DOHH2 (cell line): Measurements from ENCODE around the gene SLC4A2.

Experiments used
- H3F3A ChIP-seq: fragments of 200-600 bp; sonication (generic), shearing (Covaris generic); 2 replicates; pipeline ENCODE4 v1.6.0; 2016; ENCODE audit warnings: antibody characterized with exemption, mild to moderate bottlenecking; ENCODE audit not compliant: control insufficient read depth, insufficient read depth
- H3K27ac ChIP-seq: fragments of 200-600 bp; sonication (generic); 2 replicates; pipeline ENCODE4 v1.5.1; 2014; ENCODE audit warnings: low read depth, mild to moderate bottlenecking, low read length, moderate library complexity
- H3K27me3 ChIP-seq: fragments of 200-600 bp; sonication (generic); 2 replicates; pipeline ENCODE4 v1.6.1; 2014; ENCODE audit warnings: mild to moderate bottlenecking, low read length, mixed read lengths; ENCODE audit not compliant: control insufficient read depth
- H3K36me3 ChIP-seq: fragments of 200-600 bp; sonication (generic); 2 replicates; pipeline ENCODE4 v1.6.1; 2014; ENCODE audit warnings: mild to moderate bottlenecking, low read length, moderate library complexity, mixed read lengths; ENCODE audit not compliant: control insufficient read depth
- H3K4me1 ChIP-seq: fragments of 200-600 bp; sonication (generic); 2 replicates; pipeline ENCODE4 v1.6.1; 2014; ENCODE audit warnings: mild to moderate bottlenecking, low read length, mixed read lengths; ENCODE audit not compliant: control insufficient read depth
- H3K4me2 ChIP-seq: fragments of 200-600 bp; sonication (generic); 2 replicates; pipeline ENCODE4 v1.6.0; 2014; ENCODE audit warnings: mild to moderate bottlenecking, low read length, moderate library complexity
- H3K4me3 ChIP-seq: fragments of 200-600 bp; sonication (generic); 2 replicates; pipeline ENCODE4 v1.5.1; 2014; ENCODE audit warnings: mild to moderate bottlenecking, low read length, mixed read lengths
- H3K79me2 ChIP-seq: fragments of 200-600 bp; sonication (generic); 2 replicates; pipeline ENCODE4 v1.6.1; 2014; ENCODE audit warnings: mild to moderate bottlenecking, low read length, mixed read lengths; ENCODE audit not compliant: control insufficient read depth
- H3K9me2 ChIP-seq: fragments of 200-600 bp; sonication (generic); replicated peaks from 2 replicates; pipeline ENCODE4 v1.6.1; 2014; ENCODE audit warnings: mild to moderate bottlenecking, low read length, mixed read lengths; ENCODE audit not compliant: control insufficient read depth
- H3K9me3 ChIP-seq: fragments of 200-600 bp; sonication (generic); 2 replicates; pipeline ENCODE4 v1.6.1; 2014; ENCODE audit warnings: antibody characterized with exemption, low read length, mixed read lengths; ENCODE audit not compliant: control insufficient read depth, insufficient read depth
- H4K20me1 ChIP-seq: fragments of 200-600 bp; sonication (generic); 2 replicates; pipeline ENCODE4 v1.6.0; 2014; ENCODE audit warnings: low read depth, mild to moderate bottlenecking, antibody characterized with exemption, low read length, moderate library complexity; ENCODE audit not compliant: control insufficient read depth, insufficient read depth
- CTCF ChIP-seq: fragments of 200-600 bp; sonication (generic); IDR thresholded peaks from one replicate; pipeline ENCODE4 v1.5.1; 2014; ENCODE audit warnings: antibody characterized with exemption, mild to moderate bottlenecking, low read depth, low read length; ENCODE audit not compliant: poor library complexity, severe bottlenecking
- EZH2phosphoT487 ChIP-seq: fragments of 200-600 bp; sonication (generic); IDR thresholded peaks from 2 replicates; pipeline ENCODE4 v1.6.1; 2017; ENCODE audit warnings: borderline replicate concordance, mild to moderate bottlenecking, antibody characterized with exemption, low read length, moderate library complexity, mixed read lengths

SLC4A2 gene

GRCh38 chr7:151124481-151124880 is 65.1 kb downstream of the SLC4A2 start:
- Histone ChIP-seq H3K4me1 (no peaks in the 10 kb centered on the region), H4K20me1 (no peaks in the 10 kb centered on the region; the same call in 1 of the 2 replicates)

GRCh38 chr7:151124899-151125399 is 65.6 kb downstream of the SLC4A2 start:
- no peaks in the 10 kb centered on the region for H3K36me3 ChIP-seq
- H3K4me3 ChIP-seq = no peak overlapping the region
- no peak overlapping the region for H3K4me2 ChIP-seq
- H3K9me3 ChIP-seq = no peaks in the 10 kb centered on the region
- H3F3A ChIP-seq = no peaks in the 10 kb centered on the region
- H4K20me1 ChIP-seq = no peaks in the 10 kb centered on the region; the same call in 1 of the 2 replicates
- no peaks in the 10 kb centered on the region for H3K27me3 ChIP-seq
- no peaks in the 10 kb centered on the region for H3K9me2 ChIP-seq
- H3K79me2 ChIP-seq = no peaks in the 10 kb centered on the region
- H3K4me1 ChIP-seq = no peaks in the 10 kb centered on the region
- no peak overlapping the region for H3K27ac ChIP-seq
- no peak for TF ChIP-seq EZH2phosphoT487
- TF ChIP-seq CTCF = no peak

More at GRCh38 chr7:151124481-151124880, 65.1 kb downstream of the SLC4A2 start:
- no peaks in the 10 kb centered on the region for H3K27me3 ChIP-seq
- H3K36me3 ChIP-seq = no peaks in the 10 kb centered on the region
- no peak overlapping the region for H3K4me3 ChIP-seq
- no peaks in the 10 kb centered on the region for H3K9me3 ChIP-seq
- no peak for TF ChIP-seq EZH2phosphoT487
- no peak for TF ChIP-seq CTCF
- no peak overlapping the region for H3K4me2 ChIP-seq
- no peaks in the 10 kb centered on the region for H3F3A ChIP-seq
- H3K27ac ChIP-seq = no peak overlapping the region
- H3K9me2 ChIP-seq = no peaks in the 10 kb centered on the region
- H3K79me2 ChIP-seq = no peaks in the 10 kb centered on the region

GRCh38 chr7:151125470-151125845 is 66.1 kb downstream of the SLC4A2 start:
- H3K9me3 ChIP-seq = no peaks in the 10 kb centered on the region
- TF ChIP-seq EZH2phosphoT487 (no peak), CTCF (no peak)
- no peak overlapping the region for H3K4me3 ChIP-seq
- no peaks in the 10 kb centered on the region for H3K27me3 ChIP-seq
- H3K9me2 ChIP-seq = no peaks in the 10 kb centered on the region
- no peaks in the 10 kb centered on the region for H3K4me1 ChIP-seq
- H3K27ac ChIP-seq = no peak overlapping the region
- no peak overlapping the region for H3K4me2 ChIP-seq
- H3F3A ChIP-seq = no peaks in the 10 kb centered on the region
- H3K79me2 ChIP-seq = no peaks in the 10 kb centered on the region
- H4K20me1 ChIP-seq = no peaks in the 10 kb centered on the region; the same call in 1 of the 2 replicates
- no peaks in the 10 kb centered on the region for H3K36me3 ChIP-seq
